GM23248 (cell line): ENCODE data around the gene ZNF33B.

ENCODE experiments used
- EZH2 ChIP-seq: fragments of 200-600 bp; sonication (generic); IDR thresholded peaks from 2 replicates; pipeline ENCODE4 v1.6.1; 2018; ENCODE audit warnings: antibody characterized with exemption, mild to moderate bottlenecking; ENCODE audit not compliant: insufficient read depth, poor library complexity, severe bottlenecking
- EZH2phosphoT487 ChIP-seq: fragments of 200-600 bp; sonication (generic); IDR thresholded peaks from 2 replicates; pipeline ENCODE4 v1.6.1; 2018; ENCODE audit warnings: antibody characterized with exemption, moderate library complexity, mild to moderate bottlenecking, low read depth; ENCODE audit not compliant: insufficient read depth

- TF ChIP-seq EZH2 (no peak), EZH2phosphoT487 (no peak)
Measured at GRCh38 chr10:42640610-42641229, 2.4 kb upstream of the ZNF33B start.
